ENCODE results near the gene CLCNKA. TPM values are rescaled to one million over a fixed set of nuclear protein-coding genes. Genes with fewer than 3 reads are reported as not detected.
A peak's percentile ranks its signal among the peaks of the same experiment; 100 is the strongest.
"Not testable (repeated sequence)": the region's sequence is repeated elsewhere in the genome, so short reads cannot be mapped to it uniquely, and the experiment has no call there.

The CLCNKA gene
- total RNA-seq, 1 experiment from 2014 or later = 0.10 TPM

DNA sequence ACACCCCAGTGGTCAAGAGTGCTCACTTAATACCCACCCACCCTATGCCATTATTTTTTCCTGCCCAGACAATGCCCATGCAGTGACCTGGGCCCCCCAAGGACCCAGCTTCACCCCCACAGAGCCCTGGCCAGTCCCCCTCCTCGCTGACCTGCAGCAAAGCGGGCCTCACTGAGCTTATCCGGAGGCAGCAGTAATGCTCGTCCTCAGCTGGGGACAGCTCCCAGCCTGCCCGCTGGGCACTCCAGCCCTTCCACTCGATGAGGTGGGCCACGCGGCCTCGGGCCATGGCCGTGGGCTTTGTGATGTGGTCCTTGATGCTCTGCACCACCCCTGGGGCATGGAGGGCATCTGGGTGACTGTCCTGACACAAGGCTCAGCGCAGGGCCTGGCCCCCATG is 14.6 kb downstream of the CLCNKA start:
- POLR2A ChIA-PET; CTCF ChIA-PET; H2AFZ ChIP-seq (ENCODE audit: low read depth, low read length, poor library complexity, severe bottlenecking): not testable (repeated sequence)

DNA sequence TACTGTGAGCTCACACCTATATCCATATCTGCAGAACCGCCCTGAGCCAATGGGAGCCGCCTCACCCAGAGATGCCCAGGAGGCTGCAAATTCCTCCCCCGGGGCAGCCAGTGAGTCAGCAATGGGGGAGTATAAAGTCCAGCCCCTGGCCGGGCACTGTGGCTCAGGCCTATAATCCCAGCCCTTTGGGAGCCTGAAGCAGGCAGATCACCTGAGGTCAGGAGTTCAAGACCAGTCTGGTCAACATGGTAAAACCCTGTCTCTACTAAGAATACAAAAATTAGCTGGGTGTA is 16.7 kb downstream of the CLCNKA start:
- intact Hi-C loops (cut with micrococcal nuclease) = no loop called here
- no TSS peak for BruUV-seq (replicated peaks)
- peak overlapping the region; percentile 12 for H3K4me2 ChIP-seq (ENCODE audit: low read length)
- H4K20me1 ChIP-seq (ENCODE audit: insufficient read depth) = no peaks in the 10 kb centered on the region
- DNase-seq (ENCODE audit: low read depth, low spot score) (no peak), ATAC-seq (peak; percentile 72)
- no peaks in the 10 kb centered on the region for H3K9me2 ChIP-seq (ENCODE audit: insufficient read depth)
- no peak overlapping the region for H3K4me3 ChIP-seq (replicated peaks in 1 of 2; ENCODE audit: low read depth in 1 of 2, low read length in 2 of 2)
- peaks cover 2 to 10% of the 10 kb centered on the region in 2 experiments; a peak in 3 of 4 replicates for H3K4me1 ChIP-seq (ENCODE audit: control insufficient read depth in 1 of 2, insufficient read depth in 2 of 2, low read length in 2 of 2)
- no peak overlapping the region for H3K27ac ChIP-seq (ENCODE audit: low read depth, low read length)
- H3K79me2 ChIP-seq (ENCODE audit: insufficient read depth, low read length) = no peaks in the 10 kb centered on the region
- H3K27me3 ChIP-seq (ENCODE audit: insufficient read depth, low read length) = no peaks in the 10 kb centered on the region
- ChIA-PET CTCF (no interaction called here), POLR2A (no interaction called here), RAD21 (ENCODE audit: low non-redundant PET in 1 of 2, low total read pairs in 2 of 2, uncharacterized antibody in 2 of 2, unreplicated experiment in 2 of 2) (no interaction called here)
- H3K36me3 ChIP-seq (ENCODE audit: control insufficient read depth in 1 of 2, insufficient read depth in 2 of 2, low read length in 2 of 2) = no peaks in the 10 kb centered on the region
- H2AFZ ChIP-seq (ENCODE audit: low read depth, low read length, poor library complexity, severe bottlenecking) = no peak overlapping the region
- no peaks in the 10 kb centered on the region for H3K9me3 ChIP-seq (ENCODE audit: control insufficient read depth in 1 of 2, insufficient read depth in 1 of 2, low read depth in 1 of 2, low read length in 2 of 2)
- H3K9ac ChIP-seq (ENCODE audit: low read length) = no peak overlapping the region
- TF ChIP-seq CBX3 (IDR thresholded peaks at IDR 0.05; ENCODE audit: low read depth) = no peak
- TF ChIP-seq EZH2 (IDR thresholded peaks at IDR 0.05) = no peak
- no peak for TF ChIP-seq EGR1 (IDR thresholded peaks at IDR 0.05; ENCODE audit: low read depth)
- TF ChIP-seq, protein P1, sequence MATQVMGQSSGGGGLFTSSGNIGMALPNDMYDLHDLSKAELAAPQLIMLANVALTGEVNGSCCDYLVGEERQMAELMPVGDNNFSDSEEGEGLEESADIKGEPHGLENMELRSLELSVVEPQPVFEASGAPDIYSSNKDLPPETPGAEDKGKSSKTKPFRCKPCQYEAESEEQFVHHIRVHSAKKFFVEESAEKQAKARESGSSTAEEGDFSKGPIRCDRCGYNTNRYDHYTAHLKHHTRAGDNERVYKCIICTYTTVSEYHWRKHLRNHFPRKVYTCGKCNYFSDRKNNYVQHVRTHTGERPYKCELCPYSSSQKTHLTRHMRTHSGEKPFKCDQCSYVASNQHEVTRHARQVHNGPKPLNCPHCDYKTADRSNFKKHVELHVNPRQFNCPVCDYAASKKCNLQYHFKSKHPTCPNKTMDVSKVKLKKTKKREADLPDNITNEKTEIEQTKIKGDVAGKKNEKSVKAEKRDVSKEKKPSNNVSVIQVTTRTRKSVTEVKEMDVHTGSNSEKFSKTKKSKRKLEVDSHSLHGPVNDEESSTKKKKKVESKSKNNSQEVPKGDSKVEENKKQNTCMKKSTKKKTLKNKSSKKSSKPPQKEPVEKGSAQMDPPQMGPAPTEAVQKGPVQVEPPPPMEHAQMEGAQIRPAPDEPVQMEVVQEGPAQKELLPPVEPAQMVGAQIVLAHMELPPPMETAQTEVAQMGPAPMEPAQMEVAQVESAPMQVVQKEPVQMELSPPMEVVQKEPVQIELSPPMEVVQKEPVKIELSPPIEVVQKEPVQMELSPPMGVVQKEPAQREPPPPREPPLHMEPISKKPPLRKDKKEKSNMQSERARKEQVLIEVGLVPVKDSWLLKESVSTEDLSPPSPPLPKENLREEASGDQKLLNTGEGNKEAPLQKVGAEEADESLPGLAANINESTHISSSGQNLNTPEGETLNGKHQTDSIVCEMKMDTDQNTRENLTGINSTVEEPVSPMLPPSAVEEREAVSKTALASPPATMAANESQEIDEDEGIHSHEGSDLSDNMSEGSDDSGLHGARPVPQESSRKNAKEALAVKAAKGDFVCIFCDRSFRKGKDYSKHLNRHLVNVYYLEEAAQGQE (IDR thresholded peaks at IDR 0.05; ENCODE audit: low read depth) = no peak
- no peak for TF ChIP-seq ZFX (IDR thresholded peaks at IDR 0.05)
- TF ChIP-seq ZNF274 (IDR thresholded peaks at IDR 0.05; ENCODE audit: low read depth, low read length) = no peak
- TF ChIP-seq, protein P2, sequence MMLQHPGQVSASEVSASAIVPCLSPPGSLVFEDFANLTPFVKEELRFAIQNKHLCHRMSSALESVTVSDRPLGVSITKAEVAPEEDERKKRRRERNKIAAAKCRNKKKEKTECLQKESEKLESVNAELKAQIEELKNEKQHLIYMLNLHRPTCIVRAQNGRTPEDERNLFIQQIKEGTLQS (IDR thresholded peaks at IDR 0.05) = no peak
- TF ChIP-seq CEBPB (IDR thresholded peaks at IDR 0.05; ENCODE audit: low read depth) = no peak
- no peak for TF ChIP-seq SP1 (IDR thresholded peaks at IDR 0.05; ENCODE audit: low read depth)
- no peak for TF ChIP-seq RAD21 (IDR thresholded peaks at IDR 0.05; ENCODE audit: low read depth)
- TF ChIP-seq, protein P3, sequence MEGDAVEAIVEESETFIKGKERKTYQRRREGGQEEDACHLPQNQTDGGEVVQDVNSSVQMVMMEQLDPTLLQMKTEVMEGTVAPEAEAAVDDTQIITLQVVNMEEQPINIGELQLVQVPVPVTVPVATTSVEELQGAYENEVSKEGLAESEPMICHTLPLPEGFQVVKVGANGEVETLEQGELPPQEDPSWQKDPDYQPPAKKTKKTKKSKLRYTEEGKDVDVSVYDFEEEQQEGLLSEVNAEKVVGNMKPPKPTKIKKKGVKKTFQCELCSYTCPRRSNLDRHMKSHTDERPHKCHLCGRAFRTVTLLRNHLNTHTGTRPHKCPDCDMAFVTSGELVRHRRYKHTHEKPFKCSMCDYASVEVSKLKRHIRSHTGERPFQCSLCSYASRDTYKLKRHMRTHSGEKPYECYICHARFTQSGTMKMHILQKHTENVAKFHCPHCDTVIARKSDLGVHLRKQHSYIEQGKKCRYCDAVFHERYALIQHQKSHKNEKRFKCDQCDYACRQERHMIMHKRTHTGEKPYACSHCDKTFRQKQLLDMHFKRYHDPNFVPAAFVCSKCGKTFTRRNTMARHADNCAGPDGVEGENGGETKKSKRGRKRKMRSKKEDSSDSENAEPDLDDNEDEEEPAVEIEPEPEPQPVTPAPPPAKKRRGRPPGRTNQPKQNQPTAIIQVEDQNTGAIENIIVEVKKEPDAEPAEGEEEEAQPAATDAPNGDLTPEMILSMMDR (IDR thresholded peaks at IDR 0.05 in 2 of 3, conservative IDR thresholded peaks at IDR 0.05 in 1 of 3; ENCODE audit: borderline replicate concordance in 1 of 3, insufficient read depth in 1 of 3, low read depth in 2 of 3, low read length in 2 of 3) = no peak
- TF ChIP-seq YY1 (IDR thresholded peaks at IDR 0.05; ENCODE audit: extremely low read depth, insufficient replicate concordance, low read depth, low read length) = no peak
- no peak for TF ChIP-seq JUND (IDR thresholded peaks at IDR 0.05)
- TF ChIP-seq POLR2AphosphoS5 (IDR thresholded peaks at IDR 0.05; ENCODE audit: low read depth, low read length) = no peak
- TF ChIP-seq EZH2phosphoT487 (IDR thresholded peaks at IDR 0.05; ENCODE audit: borderline replicate concordance) = no peak
- TF ChIP-seq TCF7L2 (IDR thresholded peaks at IDR 0.05; ENCODE audit: borderline replicate concordance, extremely low read depth, insufficient read depth, insufficient read length) = no peak
- TF ChIP-seq, protein P4, sequence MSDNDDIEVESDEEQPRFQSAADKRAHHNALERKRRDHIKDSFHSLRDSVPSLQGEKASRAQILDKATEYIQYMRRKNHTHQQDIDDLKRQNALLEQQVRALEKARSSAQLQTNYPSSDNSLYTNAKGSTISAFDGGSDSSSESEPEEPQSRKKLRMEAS (IDR thresholded peaks at IDR 0.05) = no peak

More for the DNA sequence above, 14.6 kb downstream of the CLCNKA start:
- H3K9me2 ChIP-seq (ENCODE audit: insufficient read depth); ATAC-seq; H3K79me2 ChIP-seq (ENCODE audit: insufficient read depth, low read length); H3K27me3 ChIP-seq (ENCODE audit: insufficient read depth, low read length); H4K20me1 ChIP-seq (ENCODE audit: insufficient read depth); H3K4me2 ChIP-seq (ENCODE audit: low read length); BruUV-seq (replicated peaks); H3K4me3 ChIP-seq (replicated peaks in 1 of 2; ENCODE audit: low read depth in 1 of 2, low read length in 2 of 2); RAD21 ChIA-PET (ENCODE audit: low non-redundant PET in 1 of 2, low total read pairs in 2 of 2, uncharacterized antibody in 2 of 2, unreplicated experiment in 2 of 2); DNase-seq (ENCODE audit: low read depth, low spot score); H3K36me3 ChIP-seq (ENCODE audit: control insufficient read depth in 1 of 2, insufficient read depth in 2 of 2, low read length in 2 of 2); H3K27ac ChIP-seq (ENCODE audit: low read depth, low read length); intact Hi-C loops (cut with micrococcal nuclease); H3K9ac ChIP-seq (ENCODE audit: low read length); H3K9me3 ChIP-seq (ENCODE audit: control insufficient read depth in 1 of 2, insufficient read depth in 1 of 2, low read depth in 1 of 2, low read length in 2 of 2): not testable (repeated sequence)
- H3K4me1 ChIP-seq (ENCODE audit: control insufficient read depth in 1 of 2, insufficient read depth in 2 of 2, low read length in 2 of 2) = peaks cover 4 to 19% of the 10 kb centered on the region in 2 experiments; a peak in 3 of 4 replicates
